Renal cortical epithelial cell (primary cell): ENCODE results near the gene CBL. TPM values are rescaled to one million over a fixed set of nuclear protein-coding genes. Genes with fewer than 3 reads are reported as not detected.
"Not testable (repeated sequence)": the region's sequence is repeated elsewhere in the genome, so short reads cannot be mapped to it uniquely, and the experiment has no call there.

Source experiments
- DNase-seq: peaks from one replicate; pipeline ENCODE4 v3.0.0-alpha.2; 2011; ENCODE audit warnings: low read depth
- total RNA-seq: library from RNA; depleted of rRNA; stranded (reverse); fragments of >200 nt; gene quantifications from 2 replicates; pipeline ENCODE4 v1.2.3, GENCODE V29; 2014

Gene CBL
- total RNA-seq, 1 donor from 2014 or later: 22.8 TPM

DNA sequence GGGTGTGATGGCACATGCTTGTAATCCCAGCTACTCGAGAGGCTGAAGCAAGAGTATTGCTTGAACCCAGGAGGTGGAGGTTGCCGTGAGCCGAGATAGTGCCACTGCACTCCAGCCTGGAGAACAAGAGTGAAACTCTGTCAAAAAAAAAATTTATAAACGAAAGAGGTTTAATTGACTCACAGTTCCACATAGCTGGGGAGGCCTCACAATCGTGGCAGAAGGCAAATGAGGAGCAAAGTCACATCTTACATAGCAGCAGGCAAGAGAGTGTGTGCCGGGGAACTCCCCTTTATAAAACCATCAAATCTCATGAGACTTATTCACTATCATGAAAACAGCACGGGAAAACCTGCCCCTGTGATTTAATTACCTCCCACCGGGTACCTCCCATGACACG, 21.7 kb upstream of the CBL start:
- DNase-seq: not testable (repeated sequence)

DNA sequence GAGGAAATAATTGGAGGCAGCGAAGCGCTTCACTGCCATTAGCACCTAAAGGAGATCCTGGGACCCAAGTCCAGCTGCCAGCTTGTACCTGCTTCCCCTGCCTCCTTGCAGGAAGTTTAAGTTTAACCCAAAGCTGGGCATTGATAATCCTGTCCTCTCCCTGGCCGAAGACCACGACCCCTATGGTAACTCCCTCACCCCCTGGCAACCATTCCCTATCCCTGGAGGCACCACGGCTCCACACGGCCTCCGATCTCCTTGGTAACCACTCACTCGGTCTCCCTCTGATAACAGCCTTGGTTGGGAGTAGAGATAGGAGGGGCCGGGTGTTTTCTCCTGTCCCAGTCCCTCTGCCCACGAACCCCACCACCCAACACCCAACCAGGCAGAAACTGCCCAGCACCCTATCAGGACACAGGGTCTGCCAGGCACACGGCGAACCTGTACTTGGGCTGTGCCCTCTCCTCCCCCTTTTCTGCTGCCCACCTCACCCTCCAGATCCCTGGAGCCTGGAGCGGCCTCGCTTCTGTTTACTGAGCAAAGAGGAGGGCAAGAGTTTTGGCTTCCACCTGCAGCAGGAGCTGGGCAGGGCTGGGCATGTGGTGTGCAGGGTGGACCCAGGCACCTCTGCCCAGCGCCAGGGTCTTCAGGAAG, 20.0 kb upstream of the CBL start:
- no peak for DNase-seq

DNA sequence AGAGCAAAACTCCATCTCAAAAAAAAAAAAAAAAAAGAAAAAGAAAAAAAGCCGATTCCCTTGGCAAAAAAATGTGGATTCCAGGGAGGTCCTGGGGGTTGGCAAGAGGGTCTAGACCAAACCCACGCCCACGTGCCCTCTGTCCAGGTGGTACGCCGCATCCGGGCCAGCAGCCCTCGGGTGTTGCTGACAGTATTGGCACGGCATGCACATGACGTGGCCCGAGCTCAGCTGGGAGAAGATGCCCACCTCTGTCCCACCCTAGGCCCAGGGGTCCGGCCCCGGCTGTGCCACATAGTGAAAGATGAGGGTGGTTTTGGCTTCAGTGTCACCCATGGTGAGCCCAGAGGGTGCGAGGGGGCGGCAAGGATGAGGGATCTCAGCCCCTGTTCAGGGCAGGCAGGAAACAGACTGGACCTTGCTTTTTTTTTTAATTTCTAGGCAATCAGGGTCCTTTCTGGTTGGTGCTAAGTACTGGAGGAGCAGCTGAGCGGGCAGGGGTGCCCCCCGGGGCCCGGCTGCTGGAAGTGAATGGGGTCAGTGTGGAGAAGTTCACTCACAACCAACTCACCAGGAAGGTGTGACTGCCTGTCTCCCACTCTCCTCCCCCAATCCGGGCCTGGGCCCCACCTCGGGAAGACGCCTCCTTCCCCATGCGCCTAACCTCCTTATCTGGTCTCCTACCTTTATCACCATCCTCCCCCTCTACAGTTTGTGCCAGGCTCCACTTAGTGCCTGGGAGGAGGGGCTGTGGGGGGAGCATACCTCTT, 18.8 kb upstream of the CBL start:
- no peak for DNase-seq

DNA sequence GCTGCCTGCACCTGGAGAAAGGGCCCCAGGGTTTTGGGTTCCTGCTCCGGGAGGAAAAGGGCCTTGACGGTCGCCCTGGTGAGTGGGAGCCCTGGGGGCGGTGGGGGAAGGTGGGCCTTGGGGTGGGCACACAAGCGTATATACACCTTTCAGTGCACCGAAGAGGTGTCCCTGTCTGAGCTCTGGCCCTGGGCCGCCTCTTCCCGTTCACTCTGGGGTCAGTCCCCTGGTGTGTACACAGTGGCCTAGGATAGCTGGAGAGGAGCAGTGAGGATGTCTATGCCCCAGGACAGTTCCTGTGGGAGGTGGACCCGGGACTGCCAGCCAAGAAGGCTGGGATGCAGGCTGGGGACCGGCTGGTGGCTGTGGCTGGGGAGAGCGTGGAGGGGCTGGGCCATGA, 18.1 kb upstream of the CBL start:
- DNase-seq: no peak

DNA sequence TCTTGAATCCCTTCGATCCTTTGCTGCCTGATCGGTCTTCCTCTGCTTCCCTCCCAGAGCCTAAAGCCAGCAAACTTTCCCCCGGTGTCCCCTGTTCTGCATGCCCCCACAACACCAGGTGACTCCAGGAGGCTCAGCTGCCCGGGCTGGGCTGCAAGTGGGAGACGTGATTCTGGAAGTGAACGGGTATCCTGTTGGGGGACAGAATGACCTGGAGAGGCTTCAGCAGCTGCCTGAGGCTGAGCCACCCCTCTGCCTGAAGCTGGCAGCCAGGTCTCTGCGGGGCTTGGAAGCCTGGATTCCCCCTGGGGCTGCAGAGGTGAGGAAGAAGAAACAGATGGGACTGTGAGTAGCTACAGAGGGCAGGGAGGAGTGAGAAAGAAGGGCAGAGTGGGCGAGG, 17.3 kb upstream of the CBL start:
- DNase-seq: no peak

DNA sequence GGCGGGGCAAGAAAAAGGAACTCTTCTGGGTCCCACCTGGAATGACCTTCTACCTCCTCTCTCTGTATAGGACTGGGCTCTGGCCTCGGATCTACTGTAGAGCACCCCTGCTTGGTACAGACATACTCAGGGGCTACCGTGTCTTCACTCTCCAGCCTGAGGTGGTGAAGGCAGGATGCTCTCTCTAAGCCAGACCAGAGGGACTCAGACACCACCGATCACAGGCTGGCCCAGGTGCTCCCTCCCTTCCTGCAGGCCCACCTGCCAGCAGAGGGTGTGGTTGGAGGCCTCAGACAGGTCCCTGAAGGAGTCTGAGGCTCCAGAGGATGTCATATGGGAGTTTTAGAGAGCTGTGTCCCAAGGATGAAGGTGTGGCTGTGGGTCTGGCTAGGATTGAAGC, 16.7 kb upstream of the CBL start:
- DNase-seq: no peak

DNA sequence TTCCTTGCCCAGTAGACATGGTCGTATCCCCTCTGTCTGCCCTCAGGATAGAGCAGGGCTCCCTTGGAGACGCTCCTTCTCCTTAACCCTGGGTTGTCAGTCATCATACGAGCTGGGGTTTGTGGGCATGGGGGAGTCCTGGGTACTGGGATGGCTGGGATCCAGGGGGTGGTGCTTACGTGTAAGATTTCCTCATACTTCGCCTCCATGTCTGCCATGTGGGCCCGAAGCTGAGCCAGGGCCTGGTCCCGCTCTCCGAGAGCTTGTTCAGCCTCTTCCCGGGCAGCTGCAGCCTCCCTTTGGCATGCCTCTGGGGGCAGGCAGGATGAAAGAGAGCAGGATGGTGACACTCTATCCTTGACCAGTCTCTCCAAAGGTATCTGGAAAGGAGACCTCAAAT, 15.6 kb upstream of the CBL start:
- DNase-seq: no peak

DNA sequence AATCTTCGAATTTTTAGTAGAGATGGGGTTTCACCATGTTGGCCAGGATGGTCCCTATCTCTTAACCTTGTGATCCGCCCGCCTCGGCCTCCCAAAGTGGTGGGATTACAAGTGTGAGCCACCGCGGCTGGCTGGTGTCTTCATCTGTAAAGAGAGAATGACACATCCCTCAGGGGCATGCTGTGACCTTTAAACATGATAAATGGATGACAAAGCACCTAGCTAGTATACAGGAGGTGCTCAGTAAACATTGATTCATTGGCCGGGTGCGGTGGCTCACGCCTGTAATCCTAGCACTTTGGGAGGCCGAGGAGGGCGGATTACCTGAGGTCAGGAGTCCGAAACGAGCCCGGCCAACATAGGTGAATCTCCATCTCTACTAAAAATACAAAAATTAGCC, 14.9 kb upstream of the CBL start:
- not testable (repeated sequence) for DNase-seq

DNA sequence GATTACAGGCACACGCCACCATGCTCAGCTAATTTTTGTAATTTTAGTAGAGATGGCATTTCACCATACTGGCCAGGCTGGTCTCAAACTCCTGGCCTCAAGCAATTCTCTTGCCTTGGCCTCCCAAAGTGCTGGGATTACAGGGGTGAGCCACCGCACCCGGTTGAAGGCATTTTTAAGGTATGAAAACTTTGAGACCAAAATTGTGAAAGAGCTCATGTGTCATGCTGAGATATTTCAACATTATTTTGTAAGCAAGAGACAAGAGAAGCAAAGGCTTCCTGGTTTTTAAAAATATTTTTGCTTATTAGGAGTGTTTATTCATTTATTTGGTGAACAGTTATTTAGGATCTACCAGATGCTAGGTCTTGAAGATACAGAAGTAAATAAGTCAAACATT, 14.0 kb upstream of the CBL start:
- no peak for DNase-seq

DNA sequence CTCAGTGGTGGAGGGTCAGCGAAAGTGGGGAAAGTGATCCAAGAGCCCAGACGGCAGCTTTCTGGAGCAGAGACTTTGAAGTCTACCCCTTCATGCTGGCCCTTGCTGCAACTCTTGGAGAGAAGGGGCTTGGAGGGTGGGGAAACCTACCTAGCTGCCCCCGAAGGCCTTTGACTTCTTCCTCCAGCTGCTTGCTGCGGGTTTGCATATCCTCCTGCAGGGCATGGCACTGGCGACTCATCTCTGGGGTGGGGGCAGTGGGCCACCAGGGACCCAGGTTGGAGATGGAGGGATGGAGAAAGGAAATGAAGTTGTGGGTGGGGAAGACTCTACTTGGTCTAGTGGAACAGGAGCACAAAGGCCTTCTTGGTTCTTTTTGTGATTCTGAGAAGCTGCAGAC, 13.1 kb upstream of the CBL start:
- no peak for DNase-seq

DNA sequence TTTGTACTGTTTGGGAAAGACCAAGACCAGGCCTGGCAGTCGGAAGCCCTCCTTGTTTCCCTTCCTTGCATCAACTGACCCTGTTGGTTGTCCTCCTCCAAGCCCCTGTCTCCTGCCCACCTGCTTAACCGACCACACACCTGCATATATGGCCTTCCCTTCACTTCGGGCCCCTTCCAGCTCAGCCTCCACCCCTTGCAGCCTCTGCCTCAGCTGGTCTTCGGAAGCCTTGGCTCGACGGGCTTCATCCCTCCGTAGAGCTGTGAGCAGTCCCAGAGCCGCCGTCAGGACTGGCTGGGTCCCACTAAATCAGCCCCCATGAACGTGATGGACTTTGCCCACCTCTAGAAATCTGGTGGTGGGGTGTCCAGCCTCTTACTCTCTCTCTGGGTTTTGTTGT, 12.5 kb upstream of the CBL start:
- DNase-seq: no peak

DNA sequence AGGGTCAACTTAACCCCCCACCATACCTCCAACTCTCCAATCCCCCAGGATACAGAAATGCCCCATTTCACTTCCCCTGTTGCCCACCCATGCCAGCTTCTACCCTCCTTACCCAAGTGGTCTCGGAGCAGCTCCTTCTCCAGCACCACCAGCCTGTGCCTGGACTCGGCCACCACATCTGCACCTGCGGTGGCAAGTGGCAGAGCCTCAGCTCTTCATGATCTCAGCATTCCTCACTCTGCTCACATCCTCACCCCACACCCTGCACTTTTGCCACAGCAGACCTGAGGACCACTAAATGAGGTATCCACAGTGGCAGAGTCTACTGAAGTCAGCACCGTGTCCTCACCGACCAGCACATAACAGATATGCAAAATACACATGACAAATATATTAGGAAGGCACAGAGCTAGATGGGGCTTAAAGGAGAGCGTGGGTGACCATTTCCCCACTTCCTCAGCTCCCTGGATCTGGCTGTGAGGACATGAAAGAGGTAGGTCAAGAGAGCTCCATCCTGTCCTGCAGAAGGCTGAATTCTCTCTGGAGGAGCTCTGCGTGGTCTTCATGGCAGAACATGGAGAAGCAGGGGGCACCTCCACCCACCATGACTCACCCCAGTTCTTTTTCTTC, 11.2 kb upstream of the CBL start:
- no peak for DNase-seq

DNA sequence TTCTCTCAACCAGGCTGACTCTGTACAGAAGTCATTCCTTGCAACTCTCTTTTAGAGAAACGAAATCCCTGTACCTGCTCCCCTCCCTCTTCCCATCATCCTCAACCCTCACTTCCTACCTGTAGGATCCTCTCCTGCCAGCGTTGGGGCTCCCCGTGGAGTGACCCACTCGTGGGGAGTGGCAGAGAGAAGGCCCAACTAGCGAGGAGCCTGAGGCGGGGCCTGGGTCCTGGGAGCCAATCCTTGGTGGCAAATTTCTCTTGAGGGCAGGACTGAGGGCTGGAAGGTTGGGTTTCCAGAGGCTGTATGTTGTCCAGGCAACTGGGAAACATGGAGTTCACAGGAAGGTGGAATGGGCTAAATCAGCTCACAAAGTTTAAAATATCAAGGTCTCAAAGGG, 10.5 kb upstream of the CBL start:
- DNase-seq: peak; percentile 49

DNA sequence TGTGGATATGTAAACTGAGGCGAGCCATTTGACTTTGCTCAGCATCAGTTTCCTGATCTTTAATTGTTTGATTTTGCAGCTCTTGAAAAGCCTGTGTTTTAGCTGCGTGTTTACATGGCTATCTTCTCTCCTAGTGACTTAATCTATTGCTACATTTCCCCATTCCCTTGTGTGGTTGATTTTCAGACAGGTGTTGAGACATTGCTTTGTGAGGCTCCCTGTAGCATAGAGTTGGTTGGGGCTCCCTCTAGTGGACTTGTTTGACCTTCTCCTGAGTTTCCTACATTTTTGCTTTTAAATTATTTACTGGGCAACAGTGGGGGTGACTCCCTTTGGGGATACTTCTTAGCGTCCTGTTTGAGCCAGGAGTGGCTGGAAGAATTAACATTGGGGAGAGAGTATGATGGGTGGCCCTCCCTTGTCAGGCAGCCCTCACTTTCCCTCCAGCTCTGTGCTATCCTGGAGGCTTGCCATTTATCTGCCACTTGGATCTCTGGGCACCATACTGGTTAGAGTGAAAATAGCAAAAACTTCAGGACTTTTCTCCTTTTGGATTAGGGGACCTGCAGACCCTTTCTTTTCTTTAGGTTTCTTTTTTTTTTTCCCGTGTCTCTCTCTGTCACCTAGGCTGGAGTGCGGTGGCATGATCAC, 9.2 kb upstream of the CBL start:
- DNase-seq: peak; percentile 88

DNA sequence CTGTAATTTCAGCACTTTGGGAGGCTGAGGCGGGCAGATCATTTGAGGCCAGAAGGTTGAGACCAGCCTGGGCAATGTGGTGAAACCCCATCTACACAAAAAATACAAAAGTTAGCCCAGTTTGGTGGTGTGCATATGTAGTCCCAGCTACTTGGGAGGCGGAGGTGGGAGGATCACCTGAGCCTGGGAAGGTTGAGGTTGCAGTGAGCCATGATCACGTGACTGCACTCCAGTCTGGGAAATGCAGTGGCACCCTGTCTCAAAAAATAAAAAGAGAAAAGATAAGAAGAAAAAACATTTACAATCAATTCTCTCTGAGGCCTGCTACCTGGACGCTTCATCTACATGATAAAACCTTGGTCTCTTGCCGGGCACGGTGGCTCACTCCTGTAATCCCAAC, 7.2 kb upstream of the CBL start:
- no peak for DNase-seq

DNA sequence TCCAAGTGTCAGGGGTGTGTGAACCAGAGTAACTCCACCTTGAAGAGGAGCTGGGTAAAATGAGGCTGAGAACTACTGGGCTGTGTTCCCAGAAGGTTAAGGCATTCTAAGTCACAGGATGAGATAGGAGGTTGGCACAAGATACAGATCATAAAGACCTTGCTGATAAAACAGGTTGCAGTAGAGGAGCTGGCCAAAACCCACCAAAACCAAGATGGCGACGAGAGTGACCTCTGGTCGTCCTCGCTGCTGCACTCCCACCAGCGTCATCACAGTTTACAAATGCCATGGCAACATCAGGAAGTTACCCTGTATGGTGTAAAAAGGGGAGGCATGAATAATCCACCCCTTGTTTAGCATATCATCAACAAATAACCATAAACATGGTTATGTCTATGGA, 4.9 kb upstream of the CBL start:
- not testable (repeated sequence) for DNase-seq

DNA sequence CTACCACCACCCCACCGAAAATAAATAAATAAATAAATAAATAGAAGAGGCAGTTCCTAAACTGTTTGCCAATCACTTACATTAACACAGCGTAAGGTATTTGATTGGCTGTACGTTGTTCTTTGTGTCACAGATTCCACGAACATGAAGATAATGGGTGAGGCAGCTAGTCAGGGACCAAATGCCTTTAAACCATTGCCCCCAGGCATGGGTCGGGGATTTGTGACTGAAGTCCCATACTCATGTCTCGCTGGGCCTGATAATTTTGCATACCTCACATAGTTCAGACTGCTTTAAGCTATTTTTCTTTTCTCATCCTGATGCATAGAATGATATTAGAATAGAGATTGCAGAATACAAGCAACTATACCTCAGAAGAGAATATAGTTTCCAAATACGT, 3.6 kb upstream of the CBL start:
- DNase-seq: no peak

DNA sequence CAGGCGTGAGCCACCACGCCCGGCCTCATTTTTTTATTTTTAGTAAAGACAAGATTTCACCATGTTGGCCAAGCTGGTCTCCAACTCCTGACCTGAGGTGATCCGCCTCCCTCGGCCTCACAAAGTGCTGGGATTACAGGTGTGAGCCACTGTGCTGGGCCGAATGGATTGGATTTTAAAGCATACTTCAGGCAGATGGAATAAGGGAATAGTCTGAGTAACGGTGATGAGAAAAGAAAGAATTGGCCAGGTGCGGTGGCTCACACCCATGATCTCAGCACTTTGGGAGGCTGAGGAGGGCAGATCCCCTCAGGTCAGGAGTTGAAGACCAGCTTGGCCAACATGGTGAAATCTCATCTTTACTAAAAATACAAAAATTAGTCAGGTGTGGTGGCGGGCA, 2.1 kb upstream of the CBL start:
- DNase-seq: no peak

DNA sequence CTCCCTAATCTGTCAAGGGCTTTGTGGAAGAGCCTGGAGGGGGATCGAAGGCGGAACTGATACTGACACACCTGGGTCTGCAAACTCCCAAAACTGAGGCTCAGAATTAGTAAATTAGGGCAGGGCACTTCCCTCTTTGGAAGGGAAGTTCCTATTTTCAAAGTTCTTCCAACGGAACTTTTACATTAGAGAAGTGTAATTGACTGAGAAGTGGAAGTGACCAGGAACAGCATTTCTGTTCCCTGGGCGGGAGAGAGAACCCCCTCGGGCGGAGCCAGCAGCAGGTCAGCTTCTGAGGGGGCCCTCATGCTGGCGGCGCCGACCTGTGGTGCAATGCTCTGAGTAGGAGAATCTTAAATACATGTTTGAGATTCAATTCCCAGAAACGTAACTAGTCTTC, 1.1 kb upstream of the CBL start:
- no peak for DNase-seq

DNA sequence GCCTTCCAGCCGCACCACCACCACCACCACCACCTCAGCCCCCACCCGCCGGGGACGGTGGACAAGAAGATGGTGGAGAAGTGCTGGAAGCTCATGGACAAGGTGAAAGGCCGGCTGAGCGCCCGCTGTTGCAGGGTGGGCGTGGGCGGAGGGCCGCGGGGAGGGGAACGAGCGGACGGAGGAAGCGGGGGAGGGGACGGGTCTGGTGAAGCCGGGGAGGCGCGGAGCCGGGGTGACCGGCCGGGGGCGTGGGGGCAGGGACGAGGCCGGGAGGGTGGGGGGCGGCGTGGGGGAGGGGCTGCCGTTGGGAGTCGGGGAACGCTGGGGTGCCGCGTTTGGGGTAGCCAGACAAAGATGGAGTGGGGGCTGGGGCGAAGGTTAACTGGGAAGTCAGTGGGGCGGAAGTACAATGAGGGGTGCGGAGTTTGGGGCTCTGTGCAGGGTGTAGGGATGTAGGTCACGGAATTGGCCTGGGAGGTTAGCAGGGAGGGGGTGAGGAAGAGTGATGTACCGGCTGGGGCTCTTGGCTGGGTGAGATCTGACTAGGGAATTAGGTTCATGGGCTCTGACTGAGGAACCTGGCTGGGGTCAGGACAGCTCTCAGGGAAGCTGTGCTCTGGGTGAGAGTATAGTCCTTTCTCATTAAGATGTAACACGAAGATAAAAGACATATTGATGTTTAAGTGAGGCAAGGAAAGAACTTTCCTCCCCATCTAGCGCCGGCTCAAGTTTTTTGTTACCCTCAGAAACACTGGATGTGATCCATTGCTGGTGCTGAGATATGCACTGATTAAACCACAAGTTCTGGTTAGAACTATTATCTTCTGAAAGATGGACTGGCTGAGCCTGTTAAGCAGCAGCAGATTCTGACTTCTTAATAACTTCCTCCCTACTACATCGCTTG, 624 bp downstream of the CBL start:
- DNase-seq: no peak

DNA sequence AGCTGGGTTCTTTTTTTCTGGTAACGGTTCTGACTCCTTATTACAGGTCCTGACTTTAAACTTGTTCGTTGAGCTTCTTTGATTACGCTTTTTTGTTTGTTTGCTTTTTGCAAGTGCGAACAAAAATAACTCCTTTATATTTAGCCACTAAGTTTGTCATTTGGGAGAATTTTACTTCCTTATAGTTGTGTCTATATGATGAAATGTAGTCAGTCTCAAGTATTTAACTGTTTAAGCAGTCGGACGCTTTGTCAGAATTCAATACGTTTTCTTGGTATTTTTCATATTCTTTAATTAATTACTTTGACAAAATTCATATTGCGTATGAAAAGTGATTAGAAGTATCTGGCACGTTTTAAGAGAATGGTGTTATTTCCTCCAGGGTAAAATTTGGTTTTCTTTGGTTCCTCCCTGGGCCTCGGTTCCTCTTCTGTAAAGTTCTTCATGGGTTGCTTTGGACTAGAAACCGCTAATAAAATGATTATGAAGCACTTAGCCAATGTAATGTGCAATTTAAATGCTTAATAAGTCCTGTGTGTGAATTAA, 1.3 kb downstream of the CBL start:
- no peak for DNase-seq
